ENCODE data around the gene RASSF5. TPM values are rescaled to one million over a fixed set of nuclear protein-coding genes. Genes with fewer than 3 reads are reported as not detected.

The RASSF5 gene
- total and polyA plus RNA-seq, 9 of the 15 experiments (the other 6 are each of a cell fraction or from before 2014, with no cell fraction given): 6.1 to 41.0 (median 25.2) TPM

DNA sequence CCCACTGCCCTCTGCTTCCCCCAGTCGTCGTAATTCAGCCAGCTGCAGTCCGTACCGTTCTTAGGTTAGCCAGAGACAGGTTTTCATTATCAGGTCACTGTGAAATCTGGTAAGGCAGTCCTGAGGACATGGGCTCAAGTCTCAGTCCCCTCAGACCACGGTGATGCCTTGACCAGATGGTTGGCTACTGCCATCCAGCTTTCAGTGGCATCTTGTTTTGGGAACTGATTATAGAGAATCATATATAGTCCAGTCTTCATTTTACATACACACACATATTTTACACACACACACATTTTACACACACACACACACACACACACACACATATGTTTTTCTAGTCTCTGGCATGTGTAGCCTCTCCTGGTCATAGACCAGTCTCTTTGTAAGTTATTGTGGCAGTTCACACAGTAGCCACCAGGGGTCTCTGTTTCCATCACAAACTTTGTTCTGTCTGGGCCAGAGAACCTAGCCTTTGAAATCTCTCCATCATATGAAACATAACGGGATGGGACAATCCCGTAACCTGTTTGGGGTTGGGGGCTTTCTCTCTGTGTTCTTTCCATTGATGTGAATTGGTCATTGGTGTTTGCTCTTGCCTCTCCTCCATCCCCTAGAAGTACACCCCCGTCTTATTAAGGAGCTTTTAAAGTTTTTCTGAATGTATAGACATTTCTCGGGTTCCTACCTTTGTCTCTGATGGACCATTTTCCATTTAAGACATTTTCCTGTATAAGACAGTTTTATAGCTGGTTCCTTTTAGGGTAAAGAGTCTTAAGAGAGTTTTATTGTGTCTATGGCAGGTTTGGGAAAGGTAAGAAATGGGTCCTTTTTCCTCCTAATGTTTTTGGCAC is 45.5 kb upstream of the RASSF5 start (continued):
- TF ChIP-seq UBTF (IDR thresholded peaks at IDR 0.05; ENCODE audit: borderline replicate concordance in 1 of 2, low read depth in 2 of 2, low read length in 2 of 2) (no peak), THRB (CRISPR knock-in tag; conservative IDR thresholded peaks at IDR 0.05) (0 out of 2 replicates have a peak, but pooled peaks have one; percentile 30), MTA3 (IDR thresholded peaks at IDR 0.05; ENCODE audit: borderline replicate concordance) (peak; percentile 19; the same call in 1 of the 2 replicates), TEAD4 (IDR thresholded peaks at IDR 0.05; ENCODE audit: low read length) (0 out of 2 replicates have a peak, but pooled peaks have one; percentile 15), TEAD4 (CRISPR knock-in tag; IDR thresholded peaks at IDR 0.05; ENCODE audit: borderline replicate concordance) (no peak), CAMTA2 (CRISPR knock-in tag; conservative IDR thresholded peaks at IDR 0.05) (no peak), STAT5B (CRISPR knock-in tag; IDR thresholded peaks at IDR 0.05) (no peak), HDGF (IDR thresholded peaks at IDR 0.05) (peak; percentile 84; the same call in 1 of the 2 replicates), ZZZ3 (IDR thresholded peaks at IDR 0.05) (no peak), HDAC2 (IDR thresholded peaks at IDR 0.05) (no peak), REST (IDR thresholded peaks at IDR 0.05; ENCODE audit: borderline replicate concordance) (peak; percentile 63; the same call in 1 of the 2 replicates), REST (CRISPR knock-in tag; IDR thresholded peaks at IDR 0.05; ENCODE audit: low read depth) (no peak), U2AF2 (optimal IDR thresholded peaks at IDR 0.05; ENCODE audit: low read depth, low read length) (no peak), ZNF57 (CRISPR knock-in tag; IDR thresholded peaks at IDR 0.05) (no peak)
- TF ChIP-seq, protein P1, sequence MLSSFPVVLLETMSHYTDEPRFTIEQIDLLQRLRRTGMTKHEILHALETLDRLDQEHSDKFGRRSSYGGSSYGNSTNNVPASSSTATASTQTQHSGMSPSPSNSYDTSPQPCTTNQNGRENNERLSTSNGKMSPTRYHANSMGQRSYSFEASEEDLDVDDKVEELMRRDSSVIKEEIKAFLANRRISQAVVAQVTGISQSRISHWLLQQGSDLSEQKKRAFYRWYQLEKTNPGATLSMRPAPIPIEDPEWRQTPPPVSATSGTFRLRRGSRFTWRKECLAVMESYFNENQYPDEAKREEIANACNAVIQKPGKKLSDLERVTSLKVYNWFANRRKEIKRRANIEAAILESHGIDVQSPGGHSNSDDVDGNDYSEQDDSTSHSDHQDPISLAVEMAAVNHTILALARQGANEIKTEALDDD (IDR thresholded peaks at IDR 0.05): peak; percentile 62; the same call in 1 of the 2 replicates

All from K562 (cell line).